HL-60 (cell line): Measurements from ENCODE around the gene PIK3C2B.

Experiments used
- CTCF ChIP-seq: IDR thresholded peaks from one replicate; pipeline ENCODE4 v1.5.1; 2011; ENCODE audit warnings: low read length, control low read depth, inconsistent platforms; ENCODE audit not compliant: insufficient read depth
- POLR2AphosphoS5 ChIP-seq: IDR thresholded peaks from 2 replicates; pipeline ENCODE4 v1.6.1; 2012; ENCODE audit warnings: low read depth
- REST ChIP-seq: IDR thresholded peaks from 2 replicates; pipeline ENCODE4 v1.6.1; 2012; ENCODE audit warnings: low read depth; ENCODE audit not compliant: insufficient replicate concordance

GRCh38 chr1:204523605-204524215 is 29.1 kb upstream of the PIK3C2B start:
- TF ChIP-seq CTCF (no peak), REST (no peak), POLR2AphosphoS5 (no peak)
